ENCODE data around the gene TOE1.

The TOE1 gene

DNA sequence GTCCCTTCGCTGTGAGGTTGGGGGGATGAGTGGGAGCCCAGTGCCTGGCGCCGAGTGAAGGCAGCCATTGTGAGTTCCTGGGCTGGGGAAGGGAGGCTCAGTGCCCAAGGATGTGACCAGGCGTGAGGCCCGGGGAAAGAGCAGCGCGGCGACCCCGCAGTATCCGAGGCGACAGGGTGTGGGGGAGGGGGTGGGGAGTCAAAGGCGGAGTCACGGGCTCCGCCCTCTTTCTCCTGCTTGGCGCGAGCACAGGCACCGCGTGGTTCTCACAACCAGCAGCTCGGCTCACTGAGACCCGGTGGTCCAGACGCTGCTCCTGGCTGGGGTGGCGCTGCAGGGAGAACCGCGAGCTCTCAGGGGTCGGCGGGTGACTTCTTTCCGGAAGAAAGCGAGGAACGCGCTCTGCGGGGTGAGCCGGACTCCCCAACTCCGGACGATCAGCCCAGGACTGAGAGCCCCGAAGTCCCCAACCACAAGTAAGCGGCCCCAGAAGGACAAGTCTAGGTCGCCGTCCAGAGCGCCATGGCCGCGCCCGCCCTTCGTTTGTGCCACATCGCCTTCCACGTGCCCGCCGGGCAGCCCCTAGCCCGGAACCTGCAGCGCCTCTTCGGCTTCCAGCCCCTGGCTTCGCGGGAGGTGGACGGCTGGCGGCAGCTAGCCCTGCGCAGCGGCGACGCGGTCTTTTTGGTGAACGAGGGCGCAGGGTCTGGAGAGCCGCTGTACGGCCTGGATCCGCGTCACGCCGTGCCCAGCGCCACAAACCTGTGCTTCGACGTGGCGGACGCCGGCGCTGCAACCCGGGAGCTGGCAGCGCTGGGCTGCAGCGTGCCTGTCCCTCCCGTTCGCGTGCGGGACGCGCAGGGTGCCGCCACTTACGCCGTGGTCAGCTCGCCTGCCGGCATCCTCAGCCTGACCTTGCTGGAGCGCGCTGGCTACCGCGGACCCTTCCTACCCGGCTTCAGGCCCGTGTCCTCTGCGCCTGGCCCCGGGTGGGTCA, 13.0 kb upstream of the TOE1 start, which contains the start of gene HPDL:
Gene HPDL, plus strand, starts transcription at position 269 of the 997 bp plus-strand sequence. Its CDS starts 254 bp downstream, at position 523.
- DNase-seq = no peak

GRCh38 chr1:45327644-45328515, 12.1 kb upstream of the TOE1 start:
- no peak for DNase-seq

- DNase-seq = no peak
Observed at GRCh38 chr1:45328680-45329079, 11.3 kb upstream of the TOE1 start.

DNA sequence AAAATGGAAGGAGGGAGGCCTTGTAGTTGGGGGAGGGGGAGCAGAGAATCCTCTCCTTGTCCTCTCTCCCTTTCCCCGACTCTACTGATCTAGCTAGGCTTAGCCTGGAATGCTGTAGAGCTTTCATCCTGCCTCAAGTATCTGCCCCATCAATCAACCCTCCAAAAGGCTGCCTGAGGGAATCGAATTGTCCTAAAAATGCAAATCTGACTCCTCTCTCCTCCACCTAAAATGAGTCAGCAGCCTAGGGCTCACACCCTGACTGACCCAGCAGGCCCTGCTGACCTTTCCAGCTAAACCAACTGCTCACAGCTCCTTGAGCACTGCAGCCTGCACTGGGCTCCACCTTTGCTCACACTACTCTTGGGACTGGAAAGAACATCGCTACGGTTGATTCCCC, 10.5 kb upstream of the TOE1 start:
- DNase-seq = no peak

GRCh38 chr1:45331436-45332345, 8.3 kb upstream of the TOE1 start:
- no peak for DNase-seq

DNA sequence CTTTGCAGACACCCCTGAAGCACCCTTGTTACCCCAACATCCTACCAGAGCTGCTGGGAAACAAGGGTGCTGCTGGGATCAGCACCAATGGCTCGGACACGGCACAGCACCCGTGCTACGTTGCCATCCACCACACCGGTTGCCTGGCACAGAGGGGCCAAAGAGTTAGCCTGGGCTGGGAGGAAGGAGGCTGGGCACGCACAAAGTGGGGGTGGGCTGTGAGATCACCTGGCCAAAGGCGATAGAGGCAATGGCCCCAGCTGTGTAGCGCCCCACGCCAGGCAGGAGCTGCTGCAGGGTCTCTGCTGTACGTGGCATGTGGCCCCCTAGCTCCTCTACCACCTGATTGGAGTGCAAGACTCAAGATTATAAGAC, 7.6 kb upstream of the TOE1 start:
- no peak for DNase-seq

GRCh38 chr1:45334308-45335245, 5.4 kb upstream of the TOE1 start:
- no peak for DNase-seq

- DNase-seq = no peak
Observed at GRCh38 chr1:45335855-45336324, 4.1 kb upstream of the TOE1 start.

- DNase-seq = no peak
Observed at GRCh38 chr1:45337630-45338325, 2.2 kb upstream of the TOE1 start.

- no peak for DNase-seq
Observed at GRCh38 chr1:45340816-45341466, 971 bp downstream of the TOE1 start.

GRCh38 chr1:45344499-45344898, 4.5 kb downstream of the TOE1 start:
- no peak for DNase-seq

- no peak for DNase-seq
Observed at GRCh38 chr1:45345014-45345413, 5.0 kb downstream of the TOE1 start.

DNA sequence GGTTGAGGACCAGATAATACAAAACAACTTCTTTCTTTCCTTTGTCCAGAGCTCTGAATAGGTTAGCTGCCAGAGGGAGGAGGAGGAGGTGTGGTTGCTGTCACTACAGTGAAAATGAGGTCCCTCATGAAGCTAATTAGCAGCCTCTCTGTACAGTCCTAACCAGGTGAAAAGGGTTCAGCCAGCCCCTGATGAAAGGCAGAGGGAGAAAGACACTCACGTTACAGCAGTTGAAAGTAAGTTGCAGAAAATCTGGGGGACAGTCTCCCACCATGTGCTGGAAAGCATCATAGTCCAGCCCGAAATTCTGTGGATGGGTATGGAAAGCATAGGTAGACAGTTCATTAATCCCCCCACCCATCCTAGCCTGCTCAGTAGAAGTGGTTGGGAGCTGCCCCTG, 6.5 kb downstream of the TOE1 start:
- no peak for DNase-seq

DNA sequence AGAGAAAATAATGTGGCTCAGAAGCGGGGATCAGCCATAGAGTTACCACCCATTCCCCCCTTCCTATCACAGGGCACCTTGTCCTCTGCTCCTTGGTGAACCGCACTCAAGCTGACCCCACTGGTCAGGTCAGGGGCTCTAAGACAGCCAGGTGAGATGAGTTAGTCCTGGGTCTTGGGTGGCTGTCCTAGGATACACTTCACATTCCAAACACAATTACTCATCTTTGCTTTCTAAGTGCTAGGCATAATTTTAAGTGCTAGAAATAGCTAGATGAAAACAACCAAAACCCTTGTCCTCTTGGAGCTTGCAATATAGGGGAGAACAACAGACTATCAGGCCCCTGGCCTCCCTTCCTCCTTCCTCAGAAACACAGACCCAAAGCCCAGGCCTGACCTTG, 8.1 kb downstream of the TOE1 start:
- DNase-seq = no peak

GRCh38 chr1:45348609-45348965, 8.6 kb downstream of the TOE1 start:
- no peak for DNase-seq

- DNase-seq = no peak
Observed at GRCh38 chr1:45348966-45349677, 9.2 kb downstream of the TOE1 start.

DNA sequence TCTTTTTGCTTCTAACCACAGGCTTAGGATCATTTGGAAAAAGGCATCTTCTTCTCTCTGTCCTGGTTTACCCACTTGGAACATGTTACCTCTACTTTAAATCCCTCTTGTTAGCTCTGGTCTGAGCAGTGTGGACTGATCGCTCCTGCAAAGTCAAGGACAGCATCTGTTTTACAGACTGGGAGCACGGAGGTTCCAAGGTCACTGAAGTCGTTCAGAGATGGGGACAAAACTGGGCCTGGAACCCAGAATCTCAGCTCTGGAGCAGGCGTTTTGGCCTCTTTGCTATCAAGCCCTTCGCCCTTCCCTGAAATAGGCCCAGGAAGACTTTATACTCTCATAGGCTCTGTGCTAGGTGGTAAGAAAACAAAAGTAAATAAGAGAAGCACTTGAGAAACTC, 11.5 kb downstream of the TOE1 start:
- no peak for DNase-seq

GRCh38 chr1:45353685-45354084, 13.7 kb downstream of the TOE1 start:
- no peak for DNase-seq

DNA sequence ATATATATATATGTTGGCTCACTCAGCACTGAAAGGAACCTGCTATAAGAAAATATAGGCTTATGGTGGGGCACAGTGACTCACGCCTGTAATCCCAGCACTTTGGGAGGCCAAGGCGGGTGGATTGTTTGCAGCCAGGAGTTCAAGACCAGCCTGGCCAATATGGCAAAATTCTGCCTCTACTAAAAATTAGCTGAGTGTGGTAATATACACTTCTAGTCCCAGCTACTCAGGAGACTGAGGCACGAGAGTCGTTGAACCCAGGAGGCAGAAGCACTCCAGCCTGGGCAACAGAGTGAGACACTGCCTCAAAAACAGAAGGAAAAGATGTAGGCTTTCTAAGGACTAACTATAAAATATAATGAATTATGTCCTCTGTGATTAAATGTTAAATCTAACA, 14.9 kb downstream of the TOE1 start:
- DNase-seq = no peak

GRCh38 chr1:45355683-45356082, 15.7 kb downstream of the TOE1 start:
- DNase-seq = no peak

Data from NCI-H1417 treated with DMSO at 0.1 percent for 48 hours (cell line).